ENCODE results near the gene MEX3A. TPM values are rescaled to one million over a fixed set of nuclear protein-coding genes. Genes with fewer than 3 reads are reported as not detected.

MEX3A gene
- total RNA-seq, 3 donors from 2014 or later (not counting 1 experiment from before 2014, with no cell fraction given) = 0.05 to 0.16 (median 0.14) TPM

DNA sequence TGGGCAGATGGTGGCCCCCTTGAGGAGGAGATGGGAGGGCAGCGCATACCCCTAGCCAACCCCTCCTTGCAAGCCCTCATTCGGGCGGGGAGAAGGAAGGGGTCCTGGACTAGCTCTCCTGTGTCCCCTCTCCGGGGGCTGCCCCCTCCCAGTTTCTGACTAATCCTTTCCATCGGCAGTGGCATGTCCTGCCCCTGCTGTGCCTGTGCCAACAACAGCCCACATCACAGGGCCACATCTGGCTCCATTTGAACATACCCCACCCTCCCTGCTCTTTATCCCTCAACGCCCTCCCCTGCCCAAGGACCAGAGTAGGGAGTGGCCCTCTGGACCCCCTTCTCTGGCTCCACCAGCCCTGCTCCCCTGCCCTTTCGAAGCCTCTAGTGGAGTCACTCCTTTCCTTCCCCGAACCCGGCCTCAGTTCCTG is 21.3 kb upstream of the MEX3A start:
- Mint-ChIP-seq H3K4me3 (no peak overlapping the region), H3K27ac (peak overlapping the region; percentile 96 to 99), H3K4me1 (peaks cover 11 to 45% of the 10 kb centered on the region in 2 donors), H3K9me3 (no peaks in the 10 kb centered on the region), H3K27me3 (ENCODE audit: low read depth in 2 of 2) (peaks cover 0 to 8% of the 10 kb centered on the region in 2 donors), H3K36me3 (no peaks in the 10 kb centered on the region)
- DNase-seq (peak in 1 of 2 donors; percentile 63), ATAC-seq (no peak)
- H3K27me3 ChIP-seq (ENCODE audit: control insufficient read depth, insufficient read depth, low read length) = no peaks in the 10 kb centered on the region
- WGBS (ENCODE audit: insufficient coverage) = 78% methylated on average over 9 of the region's 9 CpGs
- no peaks in the 10 kb centered on the region for H3K36me3 ChIP-seq (ENCODE audit: control insufficient read depth, insufficient read depth, low read length)
- H3K9me3 ChIP-seq (ENCODE audit: control insufficient read depth, insufficient read depth, low read length) = no peaks in the 10 kb centered on the region
- no peak overlapping the region for H3K27ac ChIP-seq (ENCODE audit: low read length)
- intact Hi-C loops (cut with micrococcal nuclease) = no loop called here
- H3K4me3 ChIP-seq (ENCODE audit: low read length) = no peak overlapping the region
- peaks cover 40% of the 10 kb centered on the region for H3K4me1 ChIP-seq (ENCODE audit: control insufficient read depth, insufficient read depth, low read length)
- no peak for TF ChIP-seq CTCF (IDR thresholded peaks at IDR 0.05)

GRCh38 chr1:156102633-156103511 is 20.6 kb upstream of the MEX3A start:
- Mint-ChIP-seq H3K4me1 (peaks cover 11 to 52% of the 10 kb centered on the region in 2 donors), H3K27me3 (ENCODE audit: low read depth in 2 of 2) (peaks cover 0 to 8% of the 10 kb centered on the region in 2 donors), H3K36me3 (no peaks in the 10 kb centered on the region), H3K4me3 (no peak overlapping the region), H3K9me3 (no peaks in the 10 kb centered on the region), H3K27ac (peak overlapping the region; percentile 96 to 99)
- Histone ChIP-seq H3K4me1 (ENCODE audit: control insufficient read depth, insufficient read depth, low read length) (peaks cover 40% of the 10 kb centered on the region), H3K36me3 (ENCODE audit: control insufficient read depth, insufficient read depth, low read length) (no peaks in the 10 kb centered on the region), H3K4me3 (ENCODE audit: low read length) (no peak overlapping the region), H3K9me3 (ENCODE audit: control insufficient read depth, insufficient read depth, low read length) (no peaks in the 10 kb centered on the region), H3K27me3 (ENCODE audit: control insufficient read depth, insufficient read depth, low read length) (no peaks in the 10 kb centered on the region), H3K27ac (ENCODE audit: low read length) (no peak overlapping the region)
- intact Hi-C loops (cut with micrococcal nuclease) = no loop called here
- no peak for TF ChIP-seq CTCF (IDR thresholded peaks at IDR 0.05)
- ATAC-seq (no peak), DNase-seq (no peak)
- 92% methylated on average over 16 of the region's 16 CpGs for WGBS (ENCODE audit: insufficient coverage)

DNA sequence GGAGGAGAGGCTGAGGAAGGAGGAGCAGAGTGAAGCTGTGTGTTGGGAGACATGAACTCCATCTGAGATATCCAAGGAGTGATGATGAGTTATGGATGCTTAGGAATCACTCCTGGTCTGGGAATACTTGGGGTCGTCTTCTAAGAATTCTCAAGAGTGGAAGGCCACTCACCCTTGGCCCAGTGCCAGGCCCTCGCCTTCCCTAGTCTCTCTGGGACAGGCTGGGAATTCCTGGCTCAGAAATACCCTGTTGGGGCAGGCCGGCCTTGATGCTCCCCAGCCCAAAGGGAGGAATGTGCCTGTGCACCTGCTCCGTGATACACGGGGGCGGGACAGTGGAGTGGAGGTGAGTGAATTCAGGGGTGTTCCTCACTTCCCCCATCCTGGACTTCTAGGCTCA is 19.6 kb upstream of the MEX3A start:
- H3K4me1 ChIP-seq (ENCODE audit: control insufficient read depth, insufficient read depth, low read length) = peaks cover 46% of the 10 kb centered on the region
- peaks cover 15 to 56% of the 10 kb centered on the region in 2 donors for H3K4me1 Mint-ChIP-seq

More for the DNA sequence above, 19.6 kb upstream of the MEX3A start:
- Histone ChIP-seq H3K9me3 (ENCODE audit: control insufficient read depth, insufficient read depth, low read length) (no peaks in the 10 kb centered on the region), H3K36me3 (ENCODE audit: control insufficient read depth, insufficient read depth, low read length) (no peaks in the 10 kb centered on the region), H3K4me3 (ENCODE audit: low read length) (no peak overlapping the region), H3K27ac (ENCODE audit: low read length) (no peak overlapping the region), H3K27me3 (ENCODE audit: control insufficient read depth, insufficient read depth, low read length) (no peaks in the 10 kb centered on the region)
- Mint-ChIP-seq H3K4me3 (no peak overlapping the region), H3K27me3 (ENCODE audit: low read depth in 2 of 2) (peaks cover 0 to 10% of the 10 kb centered on the region in 2 donors), H3K27ac (peak overlapping the region in 1 of 2 donors; percentile 99), H3K9me3 (no peaks in the 10 kb centered on the region), H3K36me3 (no peaks in the 10 kb centered on the region)
- no peak for ATAC-seq
- intact Hi-C loops (cut with micrococcal nuclease) = no loop called here
- DNase-seq = no peak
- WGBS (ENCODE audit: insufficient coverage) = 95% methylated on average over 6 of the region's 6 CpGs
- TF ChIP-seq CTCF (IDR thresholded peaks at IDR 0.05) = no peak

Data from natural killer cell (primary cell).